ENCODE results near the gene ZNF689. TPM values are rescaled to one million over a fixed set of nuclear protein-coding genes. Genes with fewer than 3 reads are reported as not detected.
"Not testable (repeated sequence)": the region's sequence is repeated elsewhere in the genome, so short reads cannot be mapped to it uniquely, and the experiment has no call there.

ZNF689 gene
- total RNA-seq, 3 donors from 2014 or later (not counting 1 experiment from before 2014, with no cell fraction given), result 8.8 to 9.3 (median 9.1) TPM

DNA sequence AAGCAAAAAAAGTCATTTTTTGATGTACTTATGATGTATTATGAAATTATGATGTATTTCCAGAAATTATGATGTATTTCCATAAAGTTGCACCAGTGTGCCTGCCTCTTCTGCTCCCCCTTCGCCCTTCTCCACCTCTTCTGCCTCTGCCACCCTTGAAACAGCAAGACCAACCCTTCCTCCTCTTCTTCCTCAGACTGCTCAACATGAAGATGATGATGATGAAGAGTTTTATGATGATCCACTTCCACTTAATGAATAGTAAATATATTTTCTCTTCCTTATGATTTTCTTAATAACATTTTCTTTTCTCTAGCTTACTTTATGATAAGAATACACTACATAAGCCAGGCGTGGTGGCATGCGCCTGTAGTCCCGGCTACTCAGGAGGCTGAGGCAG lies 17.3 kb downstream of the ZNF689 start:
- no peak for ATAC-seq
- H3K9me3 Mint-ChIP-seq, result no peaks in the 10 kb centered on the region
- H3K27ac Mint-ChIP-seq, result no peak overlapping the region
- no peaks in the 10 kb centered on the region for H3K9me3 ChIP-seq (ENCODE audit: control insufficient read depth, insufficient read depth, low read length)
- no peaks in the 10 kb centered on the region for H3K27me3 ChIP-seq (ENCODE audit: control insufficient read depth, insufficient read depth, low read length)
- no peaks in the 10 kb centered on the region for H3K4me1 ChIP-seq (ENCODE audit: control insufficient read depth, insufficient read depth, low read length)
- H3K4me3 Mint-ChIP-seq, result no peak overlapping the region
- no peak overlapping the region for H3K27ac ChIP-seq (ENCODE audit: low read length)
- no peaks in the 10 kb centered on the region for H3K27me3 Mint-ChIP-seq (ENCODE audit: low read depth in 2 of 2)
- intact Hi-C loops (cut with micrococcal nuclease), result no loop called here
- H3K36me3 Mint-ChIP-seq, result no peaks in the 10 kb centered on the region
- no peaks in the 10 kb centered on the region for H3K36me3 ChIP-seq (ENCODE audit: control insufficient read depth, insufficient read depth, low read length)
- 100% methylated on average over 3 of the region's 4 CpGs for WGBS (ENCODE audit: insufficient coverage)
- no peak for DNase-seq
- TF ChIP-seq, protein P1, sequence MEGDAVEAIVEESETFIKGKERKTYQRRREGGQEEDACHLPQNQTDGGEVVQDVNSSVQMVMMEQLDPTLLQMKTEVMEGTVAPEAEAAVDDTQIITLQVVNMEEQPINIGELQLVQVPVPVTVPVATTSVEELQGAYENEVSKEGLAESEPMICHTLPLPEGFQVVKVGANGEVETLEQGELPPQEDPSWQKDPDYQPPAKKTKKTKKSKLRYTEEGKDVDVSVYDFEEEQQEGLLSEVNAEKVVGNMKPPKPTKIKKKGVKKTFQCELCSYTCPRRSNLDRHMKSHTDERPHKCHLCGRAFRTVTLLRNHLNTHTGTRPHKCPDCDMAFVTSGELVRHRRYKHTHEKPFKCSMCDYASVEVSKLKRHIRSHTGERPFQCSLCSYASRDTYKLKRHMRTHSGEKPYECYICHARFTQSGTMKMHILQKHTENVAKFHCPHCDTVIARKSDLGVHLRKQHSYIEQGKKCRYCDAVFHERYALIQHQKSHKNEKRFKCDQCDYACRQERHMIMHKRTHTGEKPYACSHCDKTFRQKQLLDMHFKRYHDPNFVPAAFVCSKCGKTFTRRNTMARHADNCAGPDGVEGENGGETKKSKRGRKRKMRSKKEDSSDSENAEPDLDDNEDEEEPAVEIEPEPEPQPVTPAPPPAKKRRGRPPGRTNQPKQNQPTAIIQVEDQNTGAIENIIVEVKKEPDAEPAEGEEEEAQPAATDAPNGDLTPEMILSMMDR (IDR thresholded peaks at IDR 0.05), result no peak
- no peaks in the 10 kb centered on the region for H3K4me1 Mint-ChIP-seq
- no peak overlapping the region for H3K4me3 ChIP-seq (ENCODE audit: low read length)

- 97% methylated on average over 6 of the region's 9 CpGs for WGBS (ENCODE audit: insufficient coverage)
- intact Hi-C loops (cut with micrococcal nuclease), result not testable (repeated sequence)
Measured at GRCh38 chr16:30590869-30591268, 19.3 kb downstream of the ZNF689 start.

GRCh38 chr16:30589582-30589981 lies 20.6 kb downstream of the ZNF689 start:
- H3K4me3 Mint-ChIP-seq; ATAC-seq; H3K9me3 ChIP-seq (ENCODE audit: control insufficient read depth, insufficient read depth, low read length); H3K9me3 Mint-ChIP-seq; H3K27ac ChIP-seq (ENCODE audit: low read length); H3K36me3 Mint-ChIP-seq; DNase-seq; H3K27me3 ChIP-seq (ENCODE audit: control insufficient read depth, insufficient read depth, low read length); H3K27ac Mint-ChIP-seq; H3K36me3 ChIP-seq (ENCODE audit: control insufficient read depth, insufficient read depth, low read length); H3K27me3 Mint-ChIP-seq (ENCODE audit: low read depth in 2 of 2); H3K4me3 ChIP-seq (ENCODE audit: low read length): not testable (repeated sequence)
- intact Hi-C loops (cut with micrococcal nuclease), result loop anchor here (5.0 kb wide), 1 partner anchor 52 kb away; no protein-coding TSS in a partner anchor
- peaks cover 9 to 13% of the 10 kb centered on the region in 2 donors for H3K4me1 Mint-ChIP-seq
- peaks cover 14% of the 10 kb centered on the region for H3K4me1 ChIP-seq (ENCODE audit: control insufficient read depth, insufficient read depth, low read length)
- 72% methylated on average over 2 of the region's 2 CpGs for WGBS (ENCODE audit: insufficient coverage)

More at GRCh38 chr16:30590869-30591268, 19.3 kb downstream of the ZNF689 start:
- not testable (repeated sequence) for H3K27me3 Mint-ChIP-seq (ENCODE audit: low read depth in 2 of 2); H3K4me3 ChIP-seq (ENCODE audit: low read length); ATAC-seq; DNase-seq; H3K36me3 Mint-ChIP-seq; H3K27me3 ChIP-seq (ENCODE audit: control insufficient read depth, insufficient read depth, low read length); H3K27ac ChIP-seq (ENCODE audit: low read length); H3K4me1 Mint-ChIP-seq; H3K4me3 Mint-ChIP-seq; H3K4me1 ChIP-seq (ENCODE audit: control insufficient read depth, insufficient read depth, low read length); H3K27ac Mint-ChIP-seq; H3K9me3 ChIP-seq (ENCODE audit: control insufficient read depth, insufficient read depth, low read length); H3K36me3 ChIP-seq (ENCODE audit: control insufficient read depth, insufficient read depth, low read length); H3K9me3 Mint-ChIP-seq

DNA sequence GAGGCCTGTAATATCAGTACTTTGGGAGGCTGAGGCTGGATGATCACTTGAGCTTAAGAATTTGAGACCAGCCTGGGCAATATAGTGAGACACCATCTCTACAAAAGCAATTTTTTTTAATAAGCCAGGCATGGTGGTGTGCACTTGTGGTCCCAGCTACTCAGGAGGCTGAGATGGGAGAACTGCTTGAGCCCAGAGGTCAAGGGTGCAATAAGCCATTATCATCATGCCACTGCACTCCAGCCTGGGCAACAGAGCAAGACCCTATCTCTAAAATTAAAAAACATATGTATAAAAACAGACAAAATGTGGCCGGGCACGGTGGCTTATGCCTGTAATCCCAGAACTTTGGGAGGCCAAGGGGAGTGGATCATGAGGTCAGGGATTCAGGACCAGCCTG lies 21.5 kb downstream of the ZNF689 start:
- WGBS (ENCODE audit: insufficient coverage), result 100% methylated on average over 2 of the region's 2 CpGs
- H3K4me1 Mint-ChIP-seq, result peaks cover 9 to 14% of the 10 kb centered on the region in 2 donors
- Histone ChIP-seq H3K4me1 (ENCODE audit: control insufficient read depth, insufficient read depth, low read length) (peaks cover 14% of the 10 kb centered on the region), H3K27me3 (ENCODE audit: control insufficient read depth, insufficient read depth, low read length) (no peaks in the 10 kb centered on the region), H3K27ac (ENCODE audit: low read length) (no peak overlapping the region), H3K36me3 (ENCODE audit: control insufficient read depth, insufficient read depth, low read length) (no peaks in the 10 kb centered on the region), H3K4me3 (ENCODE audit: low read length) (no peak overlapping the region), H3K9me3 (ENCODE audit: control insufficient read depth, insufficient read depth, low read length) (no peaks in the 10 kb centered on the region)
- DNase-seq (no peak), ATAC-seq (no peak)
- TF ChIP-seq, protein P1 (IDR thresholded peaks at IDR 0.05), result no peak
- H3K9me3 Mint-ChIP-seq, result no peaks in the 10 kb centered on the region
- H3K27ac Mint-ChIP-seq, result no peak overlapping the region
- intact Hi-C loops (cut with micrococcal nuclease), result loop anchor here (5.0 kb wide), 1 partner anchor 51 kb away; no protein-coding TSS in a partner anchor
- H3K4me3 Mint-ChIP-seq, result no peak overlapping the region
- no peaks in the 10 kb centered on the region for H3K27me3 Mint-ChIP-seq (ENCODE audit: low read depth in 2 of 2)
- no peaks in the 10 kb centered on the region for H3K36me3 Mint-ChIP-seq

Measured in natural killer cell (primary cell).